PC-9 (cell line): Measurements from ENCODE around the gene EPHA7.

Source experiments
- EZH2 ChIP-seq: fragments of 200-600 bp; sonication (generic); IDR thresholded peaks from 2 replicates; pipeline ENCODE4 v1.8.0; 2017; ENCODE audit warnings: antibody characterized with exemption, low read depth
- TF ChIP-seq, protein P1 (sequence below): fragments of 200-600 bp; sonication (generic); conservative IDR thresholded peaks from 2 replicates; pipeline ENCODE4 v1.6.1; 2017; ENCODE audit warnings: mixed run types, antibody characterized with exemption, mild to moderate bottlenecking, moderate library complexity

DNA sequence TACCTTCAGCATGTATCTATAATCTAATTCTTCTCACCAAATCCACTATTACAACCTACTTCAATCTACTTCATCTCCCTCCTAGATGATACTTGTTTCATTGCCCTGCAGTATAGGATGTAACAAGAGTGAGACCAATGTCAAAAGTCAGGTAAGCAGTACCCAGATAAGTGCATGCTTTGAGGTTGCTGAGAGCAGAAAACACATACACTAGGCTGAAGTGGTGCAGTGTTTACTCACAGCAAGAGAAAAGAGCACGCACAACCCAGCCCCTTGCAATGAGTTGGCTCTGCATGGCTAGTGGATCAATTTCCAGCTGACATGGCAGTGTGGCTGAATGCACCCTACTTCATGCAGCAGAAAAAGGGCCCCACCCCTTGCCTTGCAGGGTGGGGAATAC lies 199.9 kb downstream of the EPHA7 start:
- TF ChIP-seq, protein P1, sequence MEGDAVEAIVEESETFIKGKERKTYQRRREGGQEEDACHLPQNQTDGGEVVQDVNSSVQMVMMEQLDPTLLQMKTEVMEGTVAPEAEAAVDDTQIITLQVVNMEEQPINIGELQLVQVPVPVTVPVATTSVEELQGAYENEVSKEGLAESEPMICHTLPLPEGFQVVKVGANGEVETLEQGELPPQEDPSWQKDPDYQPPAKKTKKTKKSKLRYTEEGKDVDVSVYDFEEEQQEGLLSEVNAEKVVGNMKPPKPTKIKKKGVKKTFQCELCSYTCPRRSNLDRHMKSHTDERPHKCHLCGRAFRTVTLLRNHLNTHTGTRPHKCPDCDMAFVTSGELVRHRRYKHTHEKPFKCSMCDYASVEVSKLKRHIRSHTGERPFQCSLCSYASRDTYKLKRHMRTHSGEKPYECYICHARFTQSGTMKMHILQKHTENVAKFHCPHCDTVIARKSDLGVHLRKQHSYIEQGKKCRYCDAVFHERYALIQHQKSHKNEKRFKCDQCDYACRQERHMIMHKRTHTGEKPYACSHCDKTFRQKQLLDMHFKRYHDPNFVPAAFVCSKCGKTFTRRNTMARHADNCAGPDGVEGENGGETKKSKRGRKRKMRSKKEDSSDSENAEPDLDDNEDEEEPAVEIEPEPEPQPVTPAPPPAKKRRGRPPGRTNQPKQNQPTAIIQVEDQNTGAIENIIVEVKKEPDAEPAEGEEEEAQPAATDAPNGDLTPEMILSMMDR, result no peak
- no peak for TF ChIP-seq EZH2
